Osteocyte (in vitro differentiated cells): ENCODE results near the gene SLX4IP. TPM values are rescaled to one million over a fixed set of nuclear protein-coding genes. Genes with fewer than 3 reads are reported as not detected.

Experiments
- DNase-seq: peaks from one replicate; pipeline ENCODE4 v3.0.0; 2021; ENCODE audit warnings: mixed read lengths; ENCODE audit not compliant: unreplicated experiment; ENCODE audit errors: extremely low spot score
- H3K27ac Mint-ChIP-seq: one replicate; pipeline ENCODE4 v1.8.0; 2021; ENCODE audit warnings: mild to moderate bottlenecking, mixed read lengths; ENCODE audit not compliant: unreplicated experiment
- H3K27me3 Mint-ChIP-seq: one replicate; pipeline ENCODE4 v1.8.0; 2021; ENCODE audit warnings: mixed read lengths; ENCODE audit not compliant: unreplicated experiment
- H3K36me3 Mint-ChIP-seq: one replicate; pipeline ENCODE4 v1.8.0; 2021; ENCODE audit warnings: mixed read lengths; ENCODE audit not compliant: unreplicated experiment
- H3K4me1 Mint-ChIP-seq: one replicate; pipeline ENCODE4 v1.8.0; 2021; ENCODE audit warnings: mixed read lengths; ENCODE audit not compliant: unreplicated experiment
- H3K4me3 Mint-ChIP-seq: one replicate; pipeline ENCODE4 v1.8.0; 2021; ENCODE audit warnings: mild to moderate bottlenecking, moderate library complexity, mixed read lengths; ENCODE audit not compliant: unreplicated experiment
- H3K9me3 Mint-ChIP-seq: one replicate; pipeline ENCODE4 v1.8.0; 2021; ENCODE audit warnings: mixed read lengths; ENCODE audit not compliant: unreplicated experiment
- CTCF ChIP-seq: fragments of 200-600 bp; sonication (generic); IDR thresholded peaks from 2 replicates; pipeline ENCODE4 v1.5.0; 2021; ENCODE audit warnings: antibody characterized with exemption, mild to moderate bottlenecking, moderate library complexity
- total RNA-seq: library from RNA; stranded (reverse); gene quantifications from 2 replicates; pipeline ENCODE4 v1.2.1, GENCODE V29; 2021

The SLX4IP gene
- total RNA-seq, 1 donor from 2014 or later: 5.4 TPM

- DNase-seq: no peak
- Mint-ChIP-seq H3K27me3 (no peaks in the 10 kb centered on the region), H3K4me3 (peak overlapping the region; percentile 39), H3K9me3 (no peaks in the 10 kb centered on the region), H3K36me3 (peaks cover 75% of the 10 kb centered on the region), H3K4me1 (peaks cover 99% of the 10 kb centered on the region), H3K27ac (peak overlapping the region; percentile 96)
- TF ChIP-seq CTCF: no peak
Measured at GRCh38 chr20:10649797-10650160, 214.7 kb downstream of the SLX4IP start.

GRCh38 chr20:10651227-10651990 lies 216.3 kb downstream of the SLX4IP start:
- H3K36me3 Mint-ChIP-seq: peaks cover 74% of the 10 kb centered on the region
- peaks cover 99% of the 10 kb centered on the region for H3K4me1 Mint-ChIP-seq
- DNase-seq: no peak
- H3K27ac Mint-ChIP-seq: peak overlapping the region; percentile 96
- H3K27me3 Mint-ChIP-seq: no peaks in the 10 kb centered on the region
- H3K4me3 Mint-ChIP-seq: no peak overlapping the region
- no peaks in the 10 kb centered on the region for H3K9me3 Mint-ChIP-seq
- no peak for TF ChIP-seq CTCF

- Mint-ChIP-seq H3K27ac (peak overlapping the region; percentile 96), H3K36me3 (peaks cover 73% of the 10 kb centered on the region), H3K4me1 (peaks cover 99% of the 10 kb centered on the region), H3K9me3 (no peaks in the 10 kb centered on the region), H3K27me3 (no peaks in the 10 kb centered on the region), H3K4me3 (peak overlapping the region; percentile 24)
- TF ChIP-seq CTCF: no peak
- no peak for DNase-seq
Measured at GRCh38 chr20:10652185-10652584, 217.1 kb downstream of the SLX4IP start.

- Mint-ChIP-seq H3K27ac (peak overlapping the region; percentile 96), H3K36me3 (peaks cover 73% of the 10 kb centered on the region), H3K9me3 (no peaks in the 10 kb centered on the region), H3K4me1 (peaks cover 99% of the 10 kb centered on the region), H3K4me3 (peak overlapping the region; percentile 60), H3K27me3 (no peaks in the 10 kb centered on the region)
- TF ChIP-seq CTCF: no peak
- DNase-seq: no peak
Measured at GRCh38 chr20:10652660-10653261, 217.7 kb downstream of the SLX4IP start.

GRCh38 chr20:10653599-10654249 lies 218.6 kb downstream of the SLX4IP start:
- peak overlapping the region; percentile 24 for H3K4me3 Mint-ChIP-seq
- no peaks in the 10 kb centered on the region for H3K27me3 Mint-ChIP-seq
- no peak for TF ChIP-seq CTCF
- peak overlapping the region; percentile 96 for H3K27ac Mint-ChIP-seq
- H3K9me3 Mint-ChIP-seq: no peaks in the 10 kb centered on the region
- peaks cover 74% of the 10 kb centered on the region for H3K36me3 Mint-ChIP-seq
- no peak for DNase-seq
- peaks cover 99% of the 10 kb centered on the region for H3K4me1 Mint-ChIP-seq
